Kidney glomerular epithelial cell (primary cell): Measurements from ENCODE around the gene HHAT.
"Not testable (repeated sequence)": the region's sequence is repeated elsewhere in the genome, so short reads cannot be mapped to it uniquely, and the experiment has no call there.

Experiments
- DNase-seq: peaks from one replicate; lab custom pipeline; 2025; lab: John Stamatoyannopoulos, UW

HHAT gene

DNA sequence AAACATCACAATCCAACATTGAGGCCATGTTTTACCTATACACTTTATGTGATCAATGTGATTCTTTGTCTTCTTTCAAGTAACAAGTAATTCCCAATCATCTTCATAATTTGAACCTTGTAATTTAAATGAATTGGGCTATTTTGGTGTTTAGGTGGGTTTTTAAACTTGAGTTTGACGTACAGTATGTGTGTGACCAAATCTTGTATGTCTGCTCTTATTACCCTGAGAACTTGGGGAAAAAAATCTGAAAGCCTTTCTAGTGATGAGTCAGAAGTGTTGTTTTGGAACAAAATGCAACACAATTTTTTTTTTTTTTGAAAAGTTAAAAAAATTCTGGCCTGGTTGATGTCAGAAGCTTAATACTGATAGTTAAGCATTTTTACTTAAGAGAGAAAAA is 68.5 kb downstream of the HHAT start:
- DNase-seq = no peak

GRCh38 chr1:210397681-210398080 is 69.0 kb downstream of the HHAT start:
- no peak for DNase-seq

DNA sequence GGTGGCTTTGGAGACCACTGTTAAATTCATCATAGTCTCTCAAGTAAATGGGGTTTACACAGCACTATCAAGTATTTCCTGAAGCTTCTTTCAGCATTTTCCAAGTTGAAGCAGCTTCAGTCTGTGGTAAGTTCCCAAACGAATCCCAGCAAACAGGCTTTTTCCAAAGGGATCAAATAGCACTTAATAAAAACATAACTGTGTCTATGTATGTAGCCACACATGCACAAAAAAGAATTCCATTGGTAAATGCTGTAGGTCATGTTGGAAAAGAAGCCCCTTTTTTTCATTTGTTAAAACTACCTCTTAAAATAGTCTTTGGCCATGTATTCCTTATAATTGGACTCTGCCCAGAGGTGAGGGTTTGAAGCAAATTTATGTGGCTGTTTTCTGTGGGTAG is 69.8 kb downstream of the HHAT start:
- DNase-seq = no peak

GRCh38 chr1:210400043-210400840 is 71.5 kb downstream of the HHAT start:
- DNase-seq = peak; percentile 53

DNA sequence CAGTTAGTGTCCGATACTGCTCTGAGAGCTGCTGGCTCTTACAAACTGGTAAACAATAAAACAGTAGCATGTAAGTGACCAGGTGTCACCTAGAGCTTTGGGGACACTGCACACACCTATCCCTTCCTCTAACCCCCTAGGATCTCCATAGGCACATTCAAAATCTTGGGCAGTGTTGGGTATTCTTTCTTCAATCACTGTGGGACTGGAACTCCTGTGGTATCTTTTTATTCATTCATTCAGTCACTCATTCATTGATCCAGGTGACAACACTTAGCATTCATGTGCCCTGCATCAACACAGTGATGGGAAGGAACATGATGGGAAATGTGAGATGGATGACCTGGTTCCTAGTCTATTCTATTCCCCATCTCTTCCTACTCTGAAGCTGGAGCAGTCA is 73.9 kb downstream of the HHAT start:
- no peak for DNase-seq

DNA sequence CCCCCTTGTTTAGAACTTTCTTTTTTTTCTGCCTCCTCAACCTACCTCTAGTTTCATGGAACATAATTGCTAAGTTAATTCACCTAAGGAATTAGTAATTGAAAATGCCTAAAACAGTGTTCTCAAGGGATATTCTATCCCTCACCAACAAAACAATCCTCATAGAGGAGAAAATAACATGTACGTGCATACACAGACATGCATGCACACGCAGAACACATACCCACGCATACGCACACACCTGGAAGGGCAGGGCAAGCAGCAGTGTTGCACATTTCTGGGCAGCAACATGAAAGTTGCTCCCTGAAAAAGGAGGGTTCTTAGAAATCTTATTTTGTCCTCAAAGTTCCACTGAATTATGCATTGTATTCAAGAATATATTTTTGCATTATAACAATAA is 76.6 kb downstream of the HHAT start:
- no peak for DNase-seq

- DNase-seq = not testable (repeated sequence)
Observed at GRCh38 chr1:210406341-210406740, 77.6 kb downstream of the HHAT start.

DNA sequence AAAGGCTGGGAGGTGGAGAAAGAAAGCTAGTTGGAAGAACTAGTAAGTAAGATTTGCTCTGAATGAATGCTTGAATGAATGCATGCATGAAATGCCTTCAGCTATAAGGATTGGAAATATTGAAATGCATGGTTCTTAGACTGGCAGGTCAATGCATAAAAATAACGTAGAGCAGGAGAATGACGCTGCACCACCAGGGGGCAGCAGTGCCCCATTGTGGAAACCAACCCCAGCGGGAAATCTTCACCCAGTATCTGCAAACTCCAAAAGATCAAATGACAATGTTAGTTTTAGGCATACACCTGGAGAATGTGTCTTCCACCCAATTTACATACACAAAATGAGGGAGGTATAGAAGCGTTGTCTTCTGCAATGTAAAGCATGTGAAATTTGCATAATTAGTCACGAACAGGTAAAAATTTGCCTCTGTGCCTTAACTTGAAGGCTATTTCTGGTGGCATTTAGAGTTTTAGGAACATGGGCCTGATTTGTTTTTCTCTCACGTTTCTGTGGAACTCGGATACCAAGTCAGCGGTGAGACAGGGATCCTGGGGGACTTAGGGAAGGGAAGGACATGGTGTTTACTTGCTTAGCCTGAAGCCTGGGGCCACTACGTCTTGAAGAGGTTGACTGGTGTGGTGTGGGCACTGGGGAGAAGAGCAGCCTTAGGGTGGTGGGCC is 78.6 kb downstream of the HHAT start:
- peak; percentile 56 for DNase-seq

DNA sequence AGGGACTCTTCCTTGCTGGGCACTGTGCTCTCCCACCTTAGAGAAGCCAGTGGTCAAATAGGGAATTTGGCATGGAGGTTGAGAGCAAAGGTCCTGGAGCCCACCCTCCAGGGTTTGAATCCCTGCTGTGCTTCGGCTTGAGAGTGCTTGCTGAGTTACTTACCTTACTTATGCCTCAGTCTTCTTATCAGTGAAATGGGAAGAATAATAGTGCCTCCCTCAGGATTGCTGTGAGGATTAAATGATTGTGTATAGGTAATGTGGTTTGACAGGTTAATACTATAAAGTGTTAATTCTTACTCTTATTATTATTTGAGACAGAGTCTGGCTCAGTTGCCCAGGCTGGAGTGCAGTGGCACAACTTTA is 79.2 kb downstream of the HHAT start:
- DNase-seq = no peak

DNA sequence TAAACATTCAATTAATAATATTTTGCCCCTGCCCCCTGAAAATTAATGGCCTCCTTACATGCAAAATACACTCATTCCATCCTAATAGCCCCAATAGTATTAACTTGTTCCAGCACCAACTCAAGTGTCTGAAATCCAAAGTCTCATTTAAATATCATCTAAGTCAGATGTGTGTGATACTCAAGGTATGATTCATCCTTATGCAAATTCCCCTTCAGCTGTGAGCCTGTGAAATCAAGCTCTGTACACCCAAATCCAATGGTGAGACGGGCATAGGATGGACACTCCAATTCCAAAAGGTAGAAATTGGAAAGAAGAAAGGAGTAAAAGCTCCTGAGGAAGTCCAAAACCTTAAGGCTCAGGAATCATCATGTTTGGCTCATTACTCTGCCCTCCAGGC is 83.5 kb downstream of the HHAT start:
- no peak for DNase-seq

GRCh38 chr1:210413951-210414350 is 85.2 kb downstream of the HHAT start:
- no peak for DNase-seq

DNA sequence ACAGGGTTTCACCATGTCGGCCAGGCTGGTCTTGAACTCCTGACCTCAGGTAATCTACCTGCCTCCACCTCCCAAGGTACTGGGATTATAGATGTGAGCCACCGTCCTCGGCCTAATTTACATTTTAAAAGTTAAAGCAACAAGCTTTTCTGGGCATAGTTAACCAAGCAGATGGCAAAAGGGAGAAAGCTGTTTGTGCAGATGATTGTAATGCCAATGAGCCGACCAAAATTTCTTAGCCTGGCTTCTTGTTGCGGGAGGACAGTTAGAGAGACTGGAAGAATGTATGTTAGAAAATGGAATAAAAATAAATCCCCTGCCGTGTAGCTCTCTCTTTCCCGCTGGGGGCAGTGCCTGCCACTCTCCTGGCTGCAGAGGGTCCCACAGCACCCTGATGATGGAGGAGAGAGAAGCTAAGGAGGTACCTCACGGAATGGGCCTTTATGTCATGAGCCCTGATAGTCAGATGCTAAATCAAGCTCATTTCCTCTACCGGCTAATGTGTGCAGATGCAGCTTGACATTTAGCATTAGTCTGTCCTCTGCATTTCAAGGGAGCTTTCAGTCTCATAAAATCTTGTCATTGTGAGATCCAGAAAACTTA is 87.2 kb downstream of the HHAT start:
- DNase-seq = no peak

- no peak for DNase-seq
Observed at GRCh38 chr1:210416681-210417080, 88.0 kb downstream of the HHAT start.

DNA sequence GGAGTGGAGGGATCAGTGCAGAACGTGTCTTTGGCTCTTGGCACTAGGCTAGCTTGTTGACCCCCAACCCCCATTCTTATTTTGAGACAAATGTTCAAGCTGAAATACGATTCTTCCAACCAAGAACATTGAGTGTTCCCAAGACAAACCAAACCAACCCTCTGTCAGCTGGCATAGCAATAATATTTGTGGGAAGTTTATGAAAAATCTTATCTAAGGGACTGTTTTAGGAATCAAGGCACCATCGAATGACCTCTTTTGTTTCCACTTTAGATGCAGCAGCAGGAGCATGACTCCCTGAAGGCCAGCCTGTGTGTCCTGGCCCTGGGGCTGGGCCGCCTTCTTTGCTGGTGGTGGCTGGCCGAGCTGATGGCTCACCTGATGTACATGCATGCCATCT is 89.2 kb downstream of the HHAT start:
- no peak for DNase-seq

- DNase-seq = no peak
Observed at GRCh38 chr1:210418863-210419650, 90.4 kb downstream of the HHAT start.

DNA sequence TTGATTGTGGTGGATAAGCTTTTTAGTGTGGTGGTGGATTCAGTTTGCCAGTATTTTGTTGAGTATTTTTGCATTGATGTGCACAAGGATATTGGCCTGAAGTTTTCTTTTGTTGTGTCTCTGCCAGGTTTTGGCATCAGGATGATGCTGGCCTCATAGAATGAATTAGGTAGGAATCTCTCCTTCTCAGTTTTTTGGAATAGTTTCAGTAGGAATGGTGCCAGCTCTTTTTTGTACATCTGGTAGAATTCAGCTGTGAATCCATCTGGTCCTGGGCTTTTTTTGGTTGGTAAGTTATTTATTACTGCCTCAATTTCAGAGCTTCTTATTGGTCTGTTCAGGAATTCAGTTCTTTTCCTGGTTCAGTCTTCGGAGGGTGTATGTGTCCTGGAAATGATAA is 98.0 kb downstream of the HHAT start:
- not testable (repeated sequence) for DNase-seq

GRCh38 chr1:210428696-210429095 is 100.0 kb downstream of the HHAT start:
- DNase-seq = no peak

DNA sequence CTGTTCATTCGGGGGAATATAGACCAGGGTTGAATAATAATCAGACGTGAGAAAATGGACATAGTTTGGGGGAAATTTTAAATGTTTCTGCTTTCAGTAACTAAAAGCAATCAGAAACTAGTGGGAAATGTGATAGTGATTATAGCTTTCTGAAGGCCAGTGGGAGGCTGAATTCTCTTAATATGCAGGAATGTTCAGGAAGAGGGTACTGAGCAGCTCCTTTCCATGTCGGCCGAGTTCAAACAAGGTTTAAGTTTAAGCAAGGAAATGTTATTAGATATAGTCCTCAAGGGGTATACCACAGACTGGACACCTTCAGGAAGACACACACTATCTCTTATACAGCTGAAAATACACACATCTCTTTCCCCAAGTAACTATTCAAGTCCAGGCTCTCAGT is 105.5 kb downstream of the HHAT start:
- no peak for DNase-seq

- no peak for DNase-seq
Observed at GRCh38 chr1:210437111-210437510, 108.4 kb downstream of the HHAT start.

GRCh38 chr1:210437781-210438180 is 109.1 kb downstream of the HHAT start:
- DNase-seq = no peak

- peak; percentile 100 for DNase-seq
Observed at GRCh38 chr1:210438928-210439841, 110.5 kb downstream of the HHAT start.
